ENCODE results near the gene DELE1. TPM values are rescaled to one million over a fixed set of nuclear protein-coding genes. Genes with fewer than 3 reads are reported as not detected.

The DELE1 gene
- 100 to 1,000 TPM in 1 of 4 donors, 10 to 100 TPM in 3; 24.7 to 102 (median 45.8) TPM for total RNA-seq

DNA sequence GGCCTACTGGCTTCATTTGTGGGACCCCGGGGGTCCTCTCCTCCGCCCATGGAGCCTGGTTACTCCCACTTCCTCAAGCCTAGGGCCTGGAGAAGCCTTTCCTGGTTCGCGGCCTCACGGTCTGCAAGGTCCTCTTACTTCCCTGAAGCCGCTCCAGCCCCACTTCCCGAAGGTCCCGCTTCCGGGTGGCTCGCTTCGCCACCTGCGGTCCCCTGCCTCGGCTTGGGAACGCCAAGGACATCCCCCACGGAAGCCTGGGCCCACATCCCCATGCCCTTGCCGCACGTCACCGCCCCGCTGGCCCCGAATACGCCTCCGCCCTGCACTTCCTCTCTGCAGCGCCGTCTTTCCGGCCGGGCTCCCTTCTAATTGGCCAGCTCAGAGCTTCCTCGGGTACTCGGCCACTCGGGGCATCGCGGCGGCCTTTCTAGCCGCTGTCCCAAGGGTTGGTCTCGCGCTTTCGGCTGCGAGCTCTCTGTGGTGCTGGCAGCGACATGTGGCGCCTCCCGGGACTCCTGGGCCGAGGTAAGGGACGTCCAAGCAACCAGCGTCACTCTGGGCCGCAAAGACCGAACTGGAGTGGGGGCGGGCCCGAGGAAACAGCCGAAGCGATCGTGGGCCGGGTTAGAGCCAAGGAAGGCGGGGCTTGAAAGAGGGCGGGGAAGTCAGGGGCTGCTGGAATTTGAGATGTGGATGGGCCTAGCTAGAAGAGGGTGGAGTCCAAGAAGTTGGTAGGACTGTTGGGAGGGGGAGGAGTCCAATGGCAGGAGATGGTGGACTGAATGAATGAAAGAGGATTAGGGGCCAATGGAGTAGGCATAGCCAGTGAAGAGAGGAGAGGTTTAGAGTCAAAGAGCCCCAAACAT lies at the start of gene DELE1:
TSS of gene DELE1 (plus strand) at position 424 of the 866 bp plus-strand sequence. CDS start at position 495, 71 bp downstream.
- peak; percentile 93 to 95 for DNase-seq
- H3K4me1 ChIP-seq = peaks cover 4 to 5% of the 10 kb centered on the region in 2 donors

DNA sequence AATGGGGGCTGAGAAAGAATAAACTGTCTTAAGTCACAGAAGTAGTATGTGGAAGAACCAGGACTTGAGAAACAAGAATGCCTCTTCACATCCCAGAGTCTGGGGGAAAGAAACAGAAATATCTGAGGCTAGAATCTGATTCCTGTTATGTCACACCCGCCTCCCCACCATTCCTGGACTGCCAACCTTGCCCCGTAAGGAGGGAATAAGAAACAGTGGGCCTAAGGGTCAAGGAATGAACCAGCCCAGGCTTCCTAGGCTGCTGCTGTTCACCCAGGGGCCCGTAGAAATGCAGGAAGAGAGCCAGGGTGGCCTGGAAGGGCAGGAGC lies 49.8 kb upstream of the DELE1 start:
- Histone ChIP-seq H3K4me1 (peaks cover 0 to 20% of the 10 kb centered on the region in 2 donors), H3K27me3 (peaks cover 21 to 27% of the 10 kb centered on the region in 2 donors), H3K4me3 (no peak overlapping the region), H3K36me3 (no peaks in the 10 kb centered on the region), H3K27ac (no peak overlapping the region), H3K9me3 (no peaks in the 10 kb centered on the region)
- intact Hi-C loops (cut with DNase I; ENCODE audit: low total_unique reads) = loop anchor here (10.0 kb wide), 1 partner anchor 81 kb away; the partner anchor contains the start of gene PCDH12
- TF ChIP-seq CTCF (IDR thresholded peaks at IDR 0.05) = no peak
- no peak for TF ChIP-seq POLR2A (IDR thresholded peaks at IDR 0.05)
- DNase-seq = peak in 1 of 2 donors; percentile 3

More for the DNA sequence above, at the start of gene DELE1:
- intact Hi-C loops (cut with DNase I; ENCODE audit: low total_unique reads) = no loop called here
- no peaks in the 10 kb centered on the region for H3K36me3 ChIP-seq
- H3K9me3 ChIP-seq = no peaks in the 10 kb centered on the region
- H3K27me3 ChIP-seq = no peaks in the 10 kb centered on the region
- peak within 1 kb of the TSS; percentile 97 to 99 for H3K27ac ChIP-seq
- TF ChIP-seq CTCF (IDR thresholded peaks at IDR 0.05) (peak in 2 of 4 experiments; percentile 25 to 30), POLR2A (IDR thresholded peaks at IDR 0.05) (peak; percentile 61 to 87)
- peak within 1 kb of the TSS; percentile 77 to 83 for H3K4me3 ChIP-seq

- H3K4me1 ChIP-seq = peaks cover 0 to 20% of the 10 kb centered on the region in 2 donors
Observed at GRCh38 chr5:141874262-141874964, 49.3 kb upstream of the DELE1 start.

DNA sequence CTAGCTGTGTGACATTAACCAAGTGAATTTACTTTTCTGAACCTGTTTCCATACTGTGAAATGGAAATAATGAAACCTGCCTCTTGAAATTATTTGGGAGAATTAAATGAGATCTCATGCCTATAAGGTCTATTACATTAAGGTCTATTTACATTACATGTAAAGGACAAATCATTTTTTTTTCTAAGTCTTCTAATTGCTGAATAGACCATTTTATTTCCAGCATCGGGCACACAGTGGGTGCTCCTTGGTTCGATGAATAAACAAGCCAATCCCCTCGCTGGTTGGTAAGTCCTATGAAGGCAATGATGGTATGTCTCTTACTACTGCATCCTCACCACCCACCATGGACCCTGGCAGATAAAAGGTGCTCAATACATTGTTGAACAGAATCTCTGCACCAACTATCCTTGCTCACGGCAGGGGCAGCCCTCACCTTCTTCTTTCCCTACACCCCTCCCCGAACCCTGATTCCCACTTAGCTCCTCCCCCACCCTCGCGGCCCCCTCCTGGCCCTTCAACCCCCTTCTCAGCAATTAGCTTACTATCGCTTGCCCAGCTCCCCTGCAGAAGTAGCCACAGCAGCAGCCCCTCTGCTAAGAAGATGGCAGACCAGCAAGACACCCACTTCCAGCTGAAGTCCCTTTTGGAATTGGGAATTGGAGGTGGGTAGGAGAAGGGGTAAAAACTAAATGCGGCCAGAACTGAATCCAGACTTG lies 48.5 kb upstream of the DELE1 start:
- Histone ChIP-seq H3K4me1 (peaks cover 0 to 20% of the 10 kb centered on the region in 2 donors), H3K36me3 (no peaks in the 10 kb centered on the region), H3K9me3 (no peaks in the 10 kb centered on the region), H3K27ac (peak overlapping the region; percentile 54 to 81), H3K4me3 (no peak overlapping the region), H3K27me3 (peaks cover 21 to 27% of the 10 kb centered on the region in 2 donors)
- DNase-seq = peak in 1 of 2 donors; percentile 9
- intact Hi-C loops (cut with DNase I; ENCODE audit: low total_unique reads) = loop anchor here (10.0 kb wide), 1 partner anchor 80 kb away; the partner anchor contains the start of gene PCDH12
- TF ChIP-seq CTCF (IDR thresholded peaks at IDR 0.05) (no peak), POLR2A (IDR thresholded peaks at IDR 0.05) (no peak)

More at GRCh38 chr5:141874262-141874964, 49.3 kb upstream of the DELE1 start:
- no peak overlapping the region for H3K4me3 ChIP-seq
- H3K27ac ChIP-seq = peak overlapping the region in 1 of 2 donors; percentile 20
- DNase-seq = peak in 1 of 2 donors; percentile 14
- no peaks in the 10 kb centered on the region for H3K36me3 ChIP-seq
- peaks cover 21 to 27% of the 10 kb centered on the region in 2 donors for H3K27me3 ChIP-seq
- no peak for TF ChIP-seq CTCF (IDR thresholded peaks at IDR 0.05)
- TF ChIP-seq POLR2A (IDR thresholded peaks at IDR 0.05) = no peak
- no peaks in the 10 kb centered on the region for H3K9me3 ChIP-seq
- intact Hi-C loops (cut with DNase I; ENCODE audit: low total_unique reads) = loop anchor here (10.0 kb wide), 1 partner anchor 80 kb away; the partner anchor contains the start of gene PCDH12
